ENCODE results near the gene RPIA.

The RPIA gene

GRCh38 chr2:88658881-88659537, 32.5 kb upstream of the RPIA start:
- DNase-seq (ENCODE audit: extremely low spot score): no peak
- CTCF ChIA-PET: interaction anchor here (0.8 kb wide), 1 partner anchor 13 kb away, joined by 3 read pairs; no protein-coding TSS in a partner anchor
- TF ChIP-seq ZNF384 (IDR thresholded peaks at IDR 0.05) (no peak), ELF4 (IDR thresholded peaks at IDR 0.05) (no peak), FOXK2 (IDR thresholded peaks at IDR 0.05) (no peak), SP1 (IDR thresholded peaks at IDR 0.05) (no peak), FOXM1 (IDR thresholded peaks at IDR 0.05; ENCODE audit: borderline replicate concordance) (no peak), NFRKB (IDR thresholded peaks at IDR 0.05) (no peak), L3MBTL2 (conservative IDR thresholded peaks at IDR 0.05) (no peak; the same call in 1 of the 2 replicates), TARDBP (IDR thresholded peaks at IDR 0.05) (no peak)
- TF ChIP-seq, protein P1, sequence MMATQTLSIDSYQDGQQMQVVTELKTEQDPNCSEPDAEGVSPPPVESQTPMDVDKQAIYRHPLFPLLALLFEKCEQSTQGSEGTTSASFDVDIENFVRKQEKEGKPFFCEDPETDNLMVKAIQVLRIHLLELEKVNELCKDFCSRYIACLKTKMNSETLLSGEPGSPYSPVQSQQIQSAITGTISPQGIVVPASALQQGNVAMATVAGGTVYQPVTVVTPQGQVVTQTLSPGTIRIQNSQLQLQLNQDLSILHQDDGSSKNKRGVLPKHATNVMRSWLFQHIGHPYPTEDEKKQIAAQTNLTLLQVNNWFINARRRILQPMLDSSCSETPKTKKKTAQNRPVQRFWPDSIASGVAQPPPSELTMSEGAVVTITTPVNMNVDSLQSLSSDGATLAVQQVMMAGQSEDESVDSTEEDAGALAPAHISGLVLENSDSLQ (IDR thresholded peaks at IDR 0.05): no peak
- POLR2A ChIA-PET: interaction anchor here (0.8 to 1.2 kb wide), 5 partner anchors 8 to 33 kb away, joined by 3 to 4 read pairs (median 3); no protein-coding TSS in a partner anchor

- POLR2A ChIA-PET: interaction anchor here (1.0 to 1.2 kb wide), 4 partner anchors 8 to 33 kb away, joined by 3 to 4 read pairs (median 3); no protein-coding TSS in a partner anchor
- DNase-seq (ENCODE audit: extremely low spot score): peak; percentile 43
- CTCF ChIA-PET: interaction anchor here (1.3 kb wide), 1 partner anchor 12 kb away, joined by 3 read pairs; no protein-coding TSS in a partner anchor
- TF ChIP-seq, protein P1 (IDR thresholded peaks at IDR 0.05): peak; percentile 90
- TF ChIP-seq CTBP1 (IDR thresholded peaks at IDR 0.05; ENCODE audit: borderline replicate concordance): no peak
Measured at GRCh38 chr2:88659538-88659915, 31.9 kb upstream of the RPIA start.

DNA sequence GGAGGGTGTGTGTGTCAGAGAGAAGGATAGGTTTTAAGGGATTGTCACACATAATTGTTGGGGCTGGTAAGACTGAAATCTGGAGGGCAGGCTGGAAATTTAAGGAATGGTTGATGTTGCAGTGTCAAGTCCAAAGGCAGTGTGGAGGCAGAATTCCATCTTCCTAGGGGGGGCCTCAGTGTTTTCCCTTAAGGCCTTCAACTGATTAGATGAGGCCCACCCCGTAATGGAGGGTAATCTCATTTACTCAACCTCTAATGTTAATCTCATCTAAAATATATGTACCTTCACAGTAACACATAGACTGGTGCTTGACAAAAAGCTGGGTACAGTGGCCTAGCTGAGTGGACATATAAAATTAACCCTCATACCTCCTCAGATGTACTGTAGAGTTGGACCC, 30.9 kb upstream of the RPIA start:
- ChIA-PET CTCF (interaction anchor here (1.3 kb wide), 1 partner anchor 11 kb away, joined by 3 read pairs; no protein-coding TSS in a partner anchor), POLR2A (interaction anchor here (1.2 kb wide), 1 partner anchor 32 kb away, joined by 4 read pairs; no protein-coding TSS in a partner anchor)
- no peak for TF ChIP-seq FOXM1 (IDR thresholded peaks at IDR 0.05; ENCODE audit: borderline replicate concordance)
- no peak for TF ChIP-seq LEF1 (IDR thresholded peaks at IDR 0.05; ENCODE audit: borderline replicate concordance)
- TF ChIP-seq ELF4 (IDR thresholded peaks at IDR 0.05): no peak
- TF ChIP-seq, protein P1 (IDR thresholded peaks at IDR 0.05): no peak
- TF ChIP-seq TARDBP (IDR thresholded peaks at IDR 0.05): no peak
- no peak for TF ChIP-seq BHLHE40 (IDR thresholded peaks at IDR 0.05; ENCODE audit: borderline replicate concordance)
- TF ChIP-seq NFRKB (IDR thresholded peaks at IDR 0.05): no peak
- TF ChIP-seq ARNT (IDR thresholded peaks at IDR 0.05): no peak
- TF ChIP-seq HDGF (IDR thresholded peaks at IDR 0.05; ENCODE audit: borderline replicate concordance): no peak
- no peak for TF ChIP-seq L3MBTL2 (conservative IDR thresholded peaks at IDR 0.05)
- TF ChIP-seq ZNF384 (IDR thresholded peaks at IDR 0.05): no peak
- TF ChIP-seq FOXA1 (IDR thresholded peaks at IDR 0.05): no peak
- no peak for TF ChIP-seq SUZ12 (IDR thresholded peaks at IDR 0.05)
- TF ChIP-seq CTBP1 (IDR thresholded peaks at IDR 0.05; ENCODE audit: borderline replicate concordance): no peak
- TF ChIP-seq FOXK2 (IDR thresholded peaks at IDR 0.05): no peak
- no peak for TF ChIP-seq SP1 (IDR thresholded peaks at IDR 0.05)
- no peak for DNase-seq (ENCODE audit: extremely low spot score)

GRCh38 chr2:88666576-88666975, 24.9 kb upstream of the RPIA start:
- TF ChIP-seq TARDBP (IDR thresholded peaks at IDR 0.05) (no peak), FOXK2 (IDR thresholded peaks at IDR 0.05) (no peak), SUZ12 (IDR thresholded peaks at IDR 0.05) (no peak), ARNT (IDR thresholded peaks at IDR 0.05) (no peak), LEF1 (IDR thresholded peaks at IDR 0.05; ENCODE audit: borderline replicate concordance) (no peak), SP1 (IDR thresholded peaks at IDR 0.05) (no peak), HDGF (IDR thresholded peaks at IDR 0.05; ENCODE audit: borderline replicate concordance) (no peak), L3MBTL2 (conservative IDR thresholded peaks at IDR 0.05) (no peak)
- TF ChIP-seq, protein P1 (IDR thresholded peaks at IDR 0.05): no peak
- no peak for DNase-seq (ENCODE audit: extremely low spot score)
- CTCF ChIA-PET: no interaction called here
- POLR2A ChIA-PET: interaction anchor here (0.8 kb wide), 1 partner anchor 95 kb away, joined by 3 read pairs; no protein-coding TSS in a partner anchor

- POLR2A ChIA-PET: interaction anchor here (0.6 to 0.8 kb wide), 2 partner anchors 39 to 95 kb away, joined by 3 to 4 read pairs; no protein-coding TSS in a partner anchor
- DNase-seq (ENCODE audit: extremely low spot score): no peak
- no peak for TF ChIP-seq ELF4 (IDR thresholded peaks at IDR 0.05)
- no peak for TF ChIP-seq NFRKB (IDR thresholded peaks at IDR 0.05)
- TF ChIP-seq SUZ12 (IDR thresholded peaks at IDR 0.05): no peak
- CTCF ChIA-PET: no interaction called here
Measured at GRCh38 chr2:88667219-88667618, 24.3 kb upstream of the RPIA start.

GRCh38 chr2:88668862-88669261, 22.6 kb upstream of the RPIA start:
- no peak for DNase-seq (ENCODE audit: extremely low spot score)
- no peak for TF ChIP-seq FOXM1 (IDR thresholded peaks at IDR 0.05; ENCODE audit: borderline replicate concordance)
- no peak for TF ChIP-seq FOXA1 (IDR thresholded peaks at IDR 0.05)
- TF ChIP-seq, protein P1 (IDR thresholded peaks at IDR 0.05): no peak
- no peak for TF ChIP-seq ZNF384 (IDR thresholded peaks at IDR 0.05)
- TF ChIP-seq BHLHE40 (IDR thresholded peaks at IDR 0.05; ENCODE audit: borderline replicate concordance): no peak
- TF ChIP-seq SUZ12 (IDR thresholded peaks at IDR 0.05): no peak
- no peak for TF ChIP-seq LEF1 (IDR thresholded peaks at IDR 0.05; ENCODE audit: borderline replicate concordance)
- TF ChIP-seq FOXK2 (IDR thresholded peaks at IDR 0.05): no peak
- TF ChIP-seq HDGF (IDR thresholded peaks at IDR 0.05; ENCODE audit: borderline replicate concordance): no peak
- TF ChIP-seq L3MBTL2 (conservative IDR thresholded peaks at IDR 0.05): no peak
- TF ChIP-seq TARDBP (IDR thresholded peaks at IDR 0.05): no peak
- no peak for TF ChIP-seq ARNT (IDR thresholded peaks at IDR 0.05)
- no peak for TF ChIP-seq NFRKB (IDR thresholded peaks at IDR 0.05)
- no peak for TF ChIP-seq ELF4 (IDR thresholded peaks at IDR 0.05)
- TF ChIP-seq SP1 (IDR thresholded peaks at IDR 0.05): no peak
- TF ChIP-seq CTBP1 (IDR thresholded peaks at IDR 0.05; ENCODE audit: borderline replicate concordance): no peak
- ChIA-PET CTCF (interaction anchor here (0.6 to 0.8 kb wide), 2 partner anchors 80 to 233 kb away, joined by 3 read pairs; no protein-coding TSS in a partner anchor), POLR2A (interaction anchor here (2.4 kb wide), 1 partner anchor 41 kb away, joined by 8 read pairs; the partner anchor contains the start of gene EIF2AK3)

All from HEK293T (cell line).